ENCODE data around the gene ALS2CL.
A peak's percentile ranks its signal among the peaks of the same experiment; 100 is the strongest.

ALS2CL gene

GRCh38 chr3:46660003-46660402 lies 33.5 kb downstream of the ALS2CL start:
- TF ChIP-seq EZH2 (IDR thresholded peaks at IDR 0.05; ENCODE audit: borderline replicate concordance, low read depth, low read length, severe bottlenecking), result no peak
- TF ChIP-seq, protein P1, sequence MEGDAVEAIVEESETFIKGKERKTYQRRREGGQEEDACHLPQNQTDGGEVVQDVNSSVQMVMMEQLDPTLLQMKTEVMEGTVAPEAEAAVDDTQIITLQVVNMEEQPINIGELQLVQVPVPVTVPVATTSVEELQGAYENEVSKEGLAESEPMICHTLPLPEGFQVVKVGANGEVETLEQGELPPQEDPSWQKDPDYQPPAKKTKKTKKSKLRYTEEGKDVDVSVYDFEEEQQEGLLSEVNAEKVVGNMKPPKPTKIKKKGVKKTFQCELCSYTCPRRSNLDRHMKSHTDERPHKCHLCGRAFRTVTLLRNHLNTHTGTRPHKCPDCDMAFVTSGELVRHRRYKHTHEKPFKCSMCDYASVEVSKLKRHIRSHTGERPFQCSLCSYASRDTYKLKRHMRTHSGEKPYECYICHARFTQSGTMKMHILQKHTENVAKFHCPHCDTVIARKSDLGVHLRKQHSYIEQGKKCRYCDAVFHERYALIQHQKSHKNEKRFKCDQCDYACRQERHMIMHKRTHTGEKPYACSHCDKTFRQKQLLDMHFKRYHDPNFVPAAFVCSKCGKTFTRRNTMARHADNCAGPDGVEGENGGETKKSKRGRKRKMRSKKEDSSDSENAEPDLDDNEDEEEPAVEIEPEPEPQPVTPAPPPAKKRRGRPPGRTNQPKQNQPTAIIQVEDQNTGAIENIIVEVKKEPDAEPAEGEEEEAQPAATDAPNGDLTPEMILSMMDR (IDR thresholded peaks at IDR 0.05; ENCODE audit: borderline replicate concordance, extremely low read depth, low read length, poor library complexity, severe bottlenecking), result no peak
- no peak overlapping the region for H3K4me3 ChIP-seq (ENCODE audit: low read depth in 1 of 2, low read length in 2 of 2)
- H3K9me3 ChIP-seq (ENCODE audit: insufficient read depth, low read length, severe bottlenecking), result no peaks in the 10 kb centered on the region
- H3K36me3 ChIP-seq (ENCODE audit: insufficient read depth, low read length), result no peaks in the 10 kb centered on the region
- H4K20me1 ChIP-seq (ENCODE audit: insufficient read depth, low read length), result no peaks in the 10 kb centered on the region
- H3K9ac ChIP-seq (ENCODE audit: low read depth, low read length), result no peak overlapping the region
- H3K4me1 ChIP-seq (ENCODE audit: insufficient read depth, low read length), result no peaks in the 10 kb centered on the region
- no peak overlapping the region for H2AFZ ChIP-seq (ENCODE audit: low read depth, low read length)
- no peak overlapping the region for H3K4me2 ChIP-seq (ENCODE audit: insufficient read depth, low read length)
- no peaks in the 10 kb centered on the region for H3K79me2 ChIP-seq (ENCODE audit: insufficient read depth, low read length)
- H3K27ac ChIP-seq (ENCODE audit: low read length), result no peak overlapping the region
- DNase-seq, result peak; percentile 2
- no peak for ATAC-seq (ENCODE audit: insufficient read depth, low read depth)
- no peaks in the 10 kb centered on the region for H3K27me3 ChIP-seq (ENCODE audit: insufficient read depth, low read length, poor library complexity)

DNA sequence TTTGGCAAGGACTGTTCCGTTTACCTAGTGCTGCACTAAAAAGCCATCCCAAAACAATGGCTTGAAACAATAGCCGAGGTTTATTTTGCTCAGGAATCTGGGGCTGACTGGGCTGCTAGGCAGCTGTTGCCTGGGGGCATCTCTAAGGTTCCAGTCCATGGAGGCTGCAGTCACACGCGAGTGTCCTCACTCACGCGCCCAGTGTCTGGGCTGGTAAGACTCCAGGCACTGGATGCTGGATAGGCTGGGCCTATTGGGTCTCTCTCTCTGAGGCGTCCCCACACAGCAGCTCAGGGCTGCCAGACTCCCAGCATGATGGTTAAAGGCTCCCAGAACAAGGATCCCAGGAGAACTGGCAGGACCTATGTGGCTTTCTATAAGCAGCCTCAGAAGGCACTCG lies 34.2 kb downstream of the ALS2CL start:
- ATAC-seq (ENCODE audit: insufficient read depth, low read depth), result 0 out of 3 replicates have a peak, but pooled peaks have one; percentile 20
- Histone ChIP-seq H3K4me1 (ENCODE audit: insufficient read depth, low read length) (no peaks in the 10 kb centered on the region), H3K79me2 (ENCODE audit: insufficient read depth, low read length) (no peaks in the 10 kb centered on the region), H3K9me3 (ENCODE audit: insufficient read depth, low read length, severe bottlenecking) (no peaks in the 10 kb centered on the region), H3K27me3 (ENCODE audit: insufficient read depth, low read length, poor library complexity) (no peaks in the 10 kb centered on the region), H4K20me1 (ENCODE audit: insufficient read depth, low read length) (no peaks in the 10 kb centered on the region), H3K9ac (ENCODE audit: low read depth, low read length) (no peak overlapping the region), H2AFZ (ENCODE audit: low read depth, low read length) (no peak overlapping the region), H3K27ac (ENCODE audit: low read length) (no peak overlapping the region), H3K36me3 (ENCODE audit: insufficient read depth, low read length) (no peaks in the 10 kb centered on the region), H3K4me2 (ENCODE audit: insufficient read depth, low read length) (no peak overlapping the region), H3K4me3 (ENCODE audit: low read depth in 1 of 2, low read length in 2 of 2) (no peak overlapping the region)
- DNase-seq, result no peak
- TF ChIP-seq EZH2 (IDR thresholded peaks at IDR 0.05; ENCODE audit: borderline replicate concordance, low read depth, low read length, severe bottlenecking), result no peak

DNA sequence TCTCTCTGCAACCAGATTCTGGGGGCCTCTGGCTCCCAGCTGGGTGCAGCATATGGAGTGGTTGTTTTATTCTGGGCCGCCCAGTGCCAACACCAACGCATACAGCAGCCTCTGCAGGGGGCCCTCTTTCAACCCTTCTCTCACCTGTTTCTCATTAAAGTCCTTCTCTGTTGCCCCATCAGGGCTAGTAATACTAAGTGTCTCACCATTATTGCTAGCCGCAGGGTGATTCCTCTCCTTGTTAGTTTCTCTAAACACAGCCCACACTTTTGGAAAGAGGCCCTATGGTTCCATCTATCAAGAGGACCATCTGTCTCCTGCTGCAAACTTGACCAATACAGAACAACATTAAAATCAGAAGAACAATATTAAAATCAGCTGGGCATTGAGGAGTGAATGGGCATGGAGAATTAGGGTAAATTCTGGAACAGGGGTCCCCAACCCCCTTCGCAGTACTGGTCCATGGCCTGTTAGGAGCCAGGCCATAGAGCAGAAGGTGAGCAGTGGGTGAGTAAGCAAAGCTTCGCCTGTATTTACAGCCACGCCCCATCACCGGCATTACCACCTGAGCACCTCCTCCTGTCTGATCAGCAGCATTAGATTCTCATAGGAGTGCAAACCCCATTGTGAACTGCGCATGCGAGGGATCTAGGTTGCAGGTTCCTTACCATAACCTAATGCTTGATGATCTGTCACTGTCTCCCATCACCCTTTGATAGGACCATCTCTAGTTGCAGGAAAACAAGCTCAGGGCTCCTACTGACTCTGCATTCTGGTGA lies 36.5 kb downstream of the ALS2CL start:
- no peaks in the 10 kb centered on the region for H3K36me3 ChIP-seq (ENCODE audit: insufficient read depth, low read length)
- no peaks in the 10 kb centered on the region for H4K20me1 ChIP-seq (ENCODE audit: insufficient read depth, low read length)
- peaks cover 2% of the 10 kb centered on the region for H3K9me3 ChIP-seq (ENCODE audit: insufficient read depth, low read length, severe bottlenecking)
- H3K27ac ChIP-seq (ENCODE audit: low read length), result no peak overlapping the region
- H3K27me3 ChIP-seq (ENCODE audit: insufficient read depth, low read length, poor library complexity), result no peaks in the 10 kb centered on the region
- H3K9ac ChIP-seq (ENCODE audit: low read depth, low read length), result no peak overlapping the region
- no peak overlapping the region for H3K4me3 ChIP-seq (ENCODE audit: low read depth in 1 of 2, low read length in 2 of 2)
- H3K4me2 ChIP-seq (ENCODE audit: insufficient read depth, low read length), result no peak overlapping the region
- no peak for DNase-seq
- TF ChIP-seq EZH2 (IDR thresholded peaks at IDR 0.05; ENCODE audit: borderline replicate concordance, low read depth, low read length, severe bottlenecking), result no peak
- TF ChIP-seq, protein P1 (IDR thresholded peaks at IDR 0.05; ENCODE audit: borderline replicate concordance, extremely low read depth, low read length, poor library complexity, severe bottlenecking), result no peak
- ATAC-seq (ENCODE audit: insufficient read depth, low read depth), result no peak
- no peaks in the 10 kb centered on the region for H3K79me2 ChIP-seq (ENCODE audit: insufficient read depth, low read length)
- H2AFZ ChIP-seq (ENCODE audit: low read depth, low read length), result no peak overlapping the region
- no peaks in the 10 kb centered on the region for H3K4me1 ChIP-seq (ENCODE audit: insufficient read depth, low read length)

- H3K4me2 ChIP-seq (ENCODE audit: insufficient read depth, low read length), result no peak overlapping the region
- no peak for DNase-seq
- no peak overlapping the region for H3K9ac ChIP-seq (ENCODE audit: low read depth, low read length)
- H3K9me3 ChIP-seq (ENCODE audit: insufficient read depth, low read length, severe bottlenecking), result peaks cover 5% of the 10 kb centered on the region
- no peak overlapping the region for H2AFZ ChIP-seq (ENCODE audit: low read depth, low read length)
- H3K79me2 ChIP-seq (ENCODE audit: insufficient read depth, low read length), result no peaks in the 10 kb centered on the region
- no peaks in the 10 kb centered on the region for H3K36me3 ChIP-seq (ENCODE audit: insufficient read depth, low read length)
- no peak for ATAC-seq (ENCODE audit: insufficient read depth, low read depth)
- H3K27me3 ChIP-seq (ENCODE audit: insufficient read depth, low read length, poor library complexity), result no peaks in the 10 kb centered on the region
- no peaks in the 10 kb centered on the region for H3K4me1 ChIP-seq (ENCODE audit: insufficient read depth, low read length)
- no peak overlapping the region for H3K4me3 ChIP-seq (ENCODE audit: low read depth in 1 of 2, low read length in 2 of 2)
- TF ChIP-seq, protein P1 (IDR thresholded peaks at IDR 0.05; ENCODE audit: borderline replicate concordance, extremely low read depth, low read length, poor library complexity, severe bottlenecking), result no peak
- no peak for TF ChIP-seq EZH2 (IDR thresholded peaks at IDR 0.05; ENCODE audit: borderline replicate concordance, low read depth, low read length, severe bottlenecking)
- H4K20me1 ChIP-seq (ENCODE audit: insufficient read depth, low read length), result no peaks in the 10 kb centered on the region
- no peak overlapping the region for H3K27ac ChIP-seq (ENCODE audit: low read length)
Observed at GRCh38 chr3:46655271-46655670, 38.2 kb downstream of the ALS2CL start.
